H1 (cell line): ENCODE measurements around the gene SLC39A10. TPM values are rescaled to one million over a fixed set of nuclear protein-coding genes. Genes with fewer than 3 reads are reported as not detected.

Source experiments
- CTCF ChIA-PET: fragments of 300-600 bp; sonication (Branson Sonifier 250); formaldehyde crosslinking; loops from one replicate; lab custom pipeline; 2021; ENCODE audit not compliant: partially characterized antibody; lab: Charles Lee
- POLR2A ChIA-PET: fragments of 300-600 bp; sonication (Branson Sonifier 250); formaldehyde crosslinking; loops from one replicate; lab custom pipeline; 2021; ENCODE audit warnings: inconsistent platforms; ENCODE audit not compliant: partially characterized antibody; lab: Charles Lee
- DNase-seq, 2 experiments: peaks; one replicate each; pipeline versions ENCODE4 v3.0.0 to v3.0.0-alpha.2; 2010 to 2022; ENCODE audit warnings: low spot score in 2 of 2, low read depth in 1 of 2, mixed read lengths in 1 of 2
- FAIRE-seq: peaks from 2 replicates; lab custom pipeline; 2011; peaks lifted over from hg19 to GRCh38; lab: Jason Lieb, UNC
- H2AFZ ChIP-seq: 2 replicates; pipeline ENCODE4 v1.8.1; 2012; ENCODE audit warnings: low read length, inconsistent platforms
- H2AK5ac ChIP-seq: 2 replicates; pipeline ENCODE4 v1.6.1; 2013; ENCODE audit warnings: low read depth, low read length
- H2BK120ac ChIP-seq: replicated peaks from 2 replicates; pipeline ENCODE3; 2013; ENCODE audit warnings: low read depth, low read length, inconsistent platforms
- H2BK12ac ChIP-seq: 2 replicates; pipeline ENCODE4 v1.6.1; 2013; ENCODE audit warnings: low read depth, low read length
- H2BK15ac ChIP-seq: 2 replicates; pipeline ENCODE4 v1.6.1; 2013; ENCODE audit warnings: low read length
- H2BK20ac ChIP-seq: 2 replicates; pipeline ENCODE4 v1.6.1; 2013; ENCODE audit warnings: low read length
- H2BK5ac ChIP-seq: 2 replicates; pipeline ENCODE4 v1.6.1; 2013; ENCODE audit warnings: low read depth, low read length
- H3K14ac ChIP-seq: 2 replicates; pipeline ENCODE4 v1.6.1; 2013; ENCODE audit warnings: inconsistent platforms; ENCODE audit not compliant: insufficient read length
- H3K18ac ChIP-seq: 2 replicates; pipeline ENCODE4 v1.6.1; 2013; ENCODE audit warnings: low read length; ENCODE audit errors: extremely low read depth
- H3K23ac ChIP-seq: 2 replicates; pipeline ENCODE4 v1.6.1; 2013; ENCODE audit warnings: inconsistent platforms; ENCODE audit not compliant: insufficient read length
- H3K23me2 ChIP-seq: 2 replicates; pipeline ENCODE4 v1.6.1; 2013; ENCODE audit warnings: low read depth, low read length
- H3K27ac ChIP-seq: 2 replicates; pipeline ENCODE4 v1.6.1; 2011; ENCODE audit warnings: low read depth, low read length, inconsistent platforms
- H3K27me3 ChIP-seq, 4 experiments: replicated peaks in 1 of 4; 1 replicate in 1 of 4; 2 replicates in 3 of 4; pipeline versions ENCODE4 v1.6.1 to v1.8.1; 2011 to 2013; ENCODE audit warnings: low read length in 3 of 4, mild to moderate bottlenecking in 3 of 4, inconsistent platforms in 2 of 4, mixed read lengths in 2 of 4, moderate library complexity in 1 of 4; ENCODE audit not compliant: control insufficient read depth in 3 of 4, insufficient read depth in 3 of 4; ENCODE audit errors: extremely low read depth in 1 of 4
- H3K36me3 ChIP-seq, 4 experiments: 2 replicates each; pipeline versions ENCODE4 v1.6.1 to v1.8.1; 2011 to 2013; ENCODE audit warnings: mild to moderate bottlenecking in 4 of 4, low read length in 3 of 4, moderate library complexity in 2 of 4, control low read depth in 1 of 4, inconsistent platforms in 1 of 4; ENCODE audit not compliant: insufficient read depth in 4 of 4, control insufficient read depth in 2 of 4
- H3K4ac ChIP-seq: replicated peaks from 2 replicates; pipeline ENCODE3; 2013; ENCODE audit warnings: low read length, low read depth, mixed read lengths, inconsistent platforms; ENCODE audit not compliant: insufficient read length
- H3K4me1 ChIP-seq, 4 experiments: replicated peaks in 1 of 4; 1 replicate in 1 of 4; 2 replicates in 3 of 4; pipeline versions ENCODE4 v1.6.1 to v1.8.1; 2011 to 2013; ENCODE audit warnings: low read length in 3 of 4, inconsistent platforms in 2 of 4, mixed read lengths in 1 of 4; ENCODE audit not compliant: insufficient read depth in 4 of 4, control insufficient read depth in 3 of 4
- H3K4me2 ChIP-seq, 2 experiments: 2 replicates each; pipeline versions ENCODE4 v1.6.1 to v1.8.1; 2011 to 2013; ENCODE audit warnings: low read depth in 2 of 2, low read length in 2 of 2, control low read depth in 1 of 2, inconsistent platforms in 1 of 2, mild to moderate bottlenecking in 1 of 2; ENCODE audit not compliant: insufficient read depth in 1 of 2
- H3K4me3 ChIP-seq, 4 experiments: fragments of 200-600, 300-600 bp in 1 of 4; sonication (generic), shearing (Covaris generic), sonication (Bioruptor Twin) in 1 of 4; 2 replicates each; pipeline versions ENCODE4 v1.5.1 to v1.8.1; 2011 to 2016; ENCODE audit warnings: low read length in 4 of 4, low read depth in 3 of 4, control low read depth in 2 of 4, inconsistent platforms in 2 of 4, mild to moderate bottlenecking in 2 of 4, mixed read lengths in 1 of 4, moderate library complexity in 1 of 4; ENCODE audit not compliant: insufficient read depth in 2 of 4; ENCODE audit errors: extremely low read depth in 1 of 4
- H3K56ac ChIP-seq: replicated peaks from 2 replicates; pipeline ENCODE3; 2013; ENCODE audit warnings: low read depth, mild to moderate bottlenecking, mixed read lengths, low read length, inconsistent platforms; ENCODE audit not compliant: insufficient read length
- H3K79me1 ChIP-seq: 2 replicates; pipeline ENCODE4 v1.6.1; 2013; ENCODE audit warnings: low read depth, low read length, control low read depth
- H3K79me2 ChIP-seq, 2 experiments: 2 replicates each; pipeline versions ENCODE4 v1.6.1 to v1.8.1; 2012 to 2013; ENCODE audit warnings: low read length in 2 of 2, mild to moderate bottlenecking in 2 of 2, inconsistent platforms in 1 of 2; ENCODE audit not compliant: insufficient read depth in 2 of 2, control insufficient read depth in 1 of 2
- H3K9ac ChIP-seq, 4 experiments: replicated peaks in 1 of 4; 1 replicate in 1 of 4; 2 replicates in 3 of 4; pipeline versions ENCODE4 v1.6.1 to v1.8.1; 2011 to 2013; ENCODE audit warnings: low read depth in 3 of 4, low read length in 3 of 4, control low read depth in 2 of 4, mild to moderate bottlenecking in 2 of 4, moderate library complexity in 2 of 4, inconsistent platforms in 1 of 4; ENCODE audit errors: extremely low read depth in 1 of 4
- H3K9me3 ChIP-seq, 2 experiments: 2 replicates each; pipeline versions ENCODE4 v1.6.1 to v1.8.1; 2012 to 2013; ENCODE audit warnings: mild to moderate bottlenecking in 2 of 2, moderate library complexity in 2 of 2, control low read depth in 1 of 2, inconsistent platforms in 1 of 2, low read depth in 1 of 2, low read length in 1 of 2, mixed read lengths in 1 of 2; ENCODE audit not compliant: insufficient read depth in 2 of 2
- H4K20me1 ChIP-seq, 2 experiments: replicated peaks in 1 of 2; 2 replicates each; pipeline versions ENCODE3 to v1.8.1; 2011 to 2013; ENCODE audit warnings: inconsistent platforms in 2 of 2, low read length in 2 of 2, mild to moderate bottlenecking in 1 of 2; ENCODE audit not compliant: insufficient read depth in 2 of 2, control insufficient read depth in 1 of 2
- H4K5ac ChIP-seq: 2 replicates; pipeline ENCODE4 v1.6.1; 2013; ENCODE audit warnings: low read length, low read depth, mixed read lengths, inconsistent platforms; ENCODE audit not compliant: insufficient read length
- H4K8ac ChIP-seq: 2 replicates; pipeline ENCODE4 v1.8.0; 2013; ENCODE audit warnings: mild to moderate bottlenecking, moderate library complexity, low read length, inconsistent platforms; ENCODE audit not compliant: insufficient read depth; ENCODE audit errors: extremely low read depth
- H4K91ac ChIP-seq: replicated peaks from 2 replicates; pipeline ENCODE3; 2013; ENCODE audit warnings: low read length, mixed read lengths, inconsistent platforms; ENCODE audit not compliant: insufficient read length
- ASH2L ChIP-seq: fragments of 200-600, 300-600 bp; sonication (generic); IDR thresholded peaks from one replicate; pipeline ENCODE4 v1.7.1; 2017; ENCODE audit warnings: low read length
- ATF2 ChIP-seq: IDR thresholded peaks from 2 replicates; pipeline ENCODE4 v1.6.1; 2012; ENCODE audit warnings: low read length, inconsistent platforms
- BACH1 ChIP-seq: IDR thresholded peaks from 2 replicates; pipeline ENCODE4 v1.6.1; 2012; ENCODE audit warnings: low read length, improper control_type of control experiment
- BCL11A ChIP-seq, 2 experiments: IDR thresholded peaks; one replicate each; pipeline ENCODE4 v1.6.1; 2011; ENCODE audit warnings: low read depth in 2 of 2, low read length in 2 of 2, mild to moderate bottlenecking in 2 of 2
- CBX5 ChIP-seq: fragments of 300-800, 300-1000 bp; sonication (generic); IDR thresholded peaks from 2 replicates; pipeline ENCODE4 v1.7.1; 2016; ENCODE audit warnings: antibody characterized with exemption, low read length, low read depth
- EGR1 ChIP-seq: IDR thresholded peaks from 2 replicates; pipeline ENCODE4 v1.6.1; 2011; ENCODE audit warnings: low read depth, low read length, borderline replicate concordance
- SAP30 ChIP-seq: fragments of 300-600 bp; sonication (generic); IDR thresholded peaks from 2 replicates; pipeline ENCODE4 v1.7.1; 2012; ENCODE audit warnings: low read length, moderate library complexity, mild to moderate bottlenecking, inconsistent platforms; ENCODE audit not compliant: insufficient read depth, insufficient replicate concordance
- SIRT6 ChIP-seq: IDR thresholded peaks from one replicate; pipeline ENCODE4 v1.7.1; 2012; ENCODE audit warnings: low read length, inconsistent platforms
- TAF1 ChIP-seq: IDR thresholded peaks from 2 replicates; pipeline ENCODE4 v1.6.1; 2011; ENCODE audit warnings: mild to moderate bottlenecking, low read depth, low read length
- TEAD4 ChIP-seq: IDR thresholded peaks from 2 replicates; pipeline ENCODE4 v1.6.1; 2012; ENCODE audit warnings: low read depth, low read length, inconsistent platforms, mixed read lengths
- WGBS, 2 experiments: shearing (Covaris generic) in 1 of 2; methylation state at CpG; one replicate each; pipeline versions ENCODE4 v1.1.6 to v1.1.7; 2013 to 2015; ENCODE audit warnings: low lambda C conversion rate in 2 of 2, mixed read lengths in 2 of 2, inconsistent platforms in 1 of 2, low coverage in 1 of 2, missing lambda C conversion rate in 1 of 2; ENCODE audit not compliant: insufficient replicate concordance in 2 of 2, insufficient coverage in 1 of 2, insufficient read length in 1 of 2; ENCODE audit errors: extremely low coverage in 1 of 2, missing lambda C conversion rate in 1 of 2; 5-methylcytosine and 5-hydroxymethylcytosine counted together
- polyA plus RNA-seq, 7 experiments: library from polyadenylated mRNA; depleted of rRNA in 3 of 7; stranded (reverse) in 5 of 7; unstranded in 2 of 7; fragments of >200 nt in 5 of 7; fragments of 200-250 nt in 2 of 7; gene quantifications; 1 replicate in 5 of 7; 2 replicates in 1 of 7; 4 replicates in 1 of 7; pipeline versions ENCODE4 v1.2.1 to v1.2.3, GENCODE V29; 2011 to 2013; ENCODE audit warnings: missing spikeins in 2 of 7, mixed read lengths in 2 of 7
- total RNA-seq: library from RNA; stranded (reverse); fragmentation: NEBNext Ultra II Directional; extraction: Animal tissue kit (Norgen Biotek cat#: 25700); gene quantifications from 2 replicates; pipeline ENCODE4 v1.2.1, GENCODE V29; 2021
- TF ChIP-seq, protein P1 (sequence below): IDR thresholded peaks from 2 replicates; pipeline ENCODE4 v1.6.1; 2011; ENCODE audit warnings: low read depth, mild to moderate bottlenecking, low read length; ENCODE audit not compliant: insufficient read depth

SLC39A10 gene
- total and polyA plus RNA-seq, 2 of the 8 experiments (the other 6 are each of a cell fraction or from before 2014, with no cell fraction given), result 68.1 to 234 TPM

- H3K4ac ChIP-seq, result no peak overlapping the region
- no peak overlapping the region for H3K27ac ChIP-seq
- no peak overlapping the region for H3K23ac ChIP-seq
- no peak overlapping the region for H2BK120ac ChIP-seq
- no peak overlapping the region for H3K4me2 ChIP-seq
- no peak overlapping the region for H2BK12ac ChIP-seq
- peaks cover 0 to 4% of the 10 kb centered on the region in 2 experiments; a peak in 2 of 4 replicates for H3K79me2 ChIP-seq
- no peak overlapping the region for H3K9ac ChIP-seq
- no peak overlapping the region for H4K91ac ChIP-seq
- H2AFZ ChIP-seq, result no peak overlapping the region
- ChIA-PET CTCF (interaction anchor here (1.2 to 1.5 kb wide), 2 partner anchors 30 to 66 kb away, joined by 3 read pairs; no protein-coding TSS in a partner anchor), POLR2A (interaction anchor here (0.7 to 1.4 kb wide), 3 partner anchors 15 to 238 kb away, joined by 3 to 5 read pairs (median 3); partner anchors contain the start of gene SLC39A10)
- peaks cover 0 to 17% (median 11%) of the 10 kb centered on the region in 4 experiments; a peak in 4 of 7 replicates for H3K4me1 ChIP-seq
- no peak overlapping the region for H2BK15ac ChIP-seq
- FAIRE-seq (no peak), DNase-seq (no peak)
- no peaks in the 10 kb centered on the region for H3K27me3 ChIP-seq
- H4K20me1 ChIP-seq, result no peaks in the 10 kb centered on the region
- H3K18ac ChIP-seq, result no peak overlapping the region
- H3K36me3 ChIP-seq, result no peaks in the 10 kb centered on the region
- H3K4me3 ChIP-seq, result no peak overlapping the region
- H2AK5ac ChIP-seq, result no peak overlapping the region
- WGBS, 2 experiments, result 88% methylated on average over 5 of the region's 5 CpGs; no CpG with 5 or more reads in 1 of the 2 experiments
- H2BK20ac ChIP-seq, result no peak overlapping the region
- H4K5ac ChIP-seq, result no peak overlapping the region
- no peaks in the 10 kb centered on the region for H3K9me3 ChIP-seq
- H3K56ac ChIP-seq, result no peak overlapping the region
- no peaks in the 10 kb centered on the region for H3K23me2 ChIP-seq
- H3K14ac ChIP-seq, result no peak overlapping the region
- peaks cover under 1% of the 10 kb centered on the region; the same call in 1 of the 2 replicates for H3K79me1 ChIP-seq
- no peak overlapping the region for H4K8ac ChIP-seq
- no peak overlapping the region for H2BK5ac ChIP-seq
- TF ChIP-seq SAP30, result no peak
- no peak for TF ChIP-seq BCL11A (IDR thresholded peaks at IDR 0.05; ENCODE audit: low read depth in 2 of 2, low read length in 2 of 2)
- TF ChIP-seq SIRT6, result no peak
- no peak for TF ChIP-seq TEAD4
- no peak for TF ChIP-seq CBX5
- no peak for TF ChIP-seq TAF1
- no peak for TF ChIP-seq ASH2L
- TF ChIP-seq, protein P1, sequence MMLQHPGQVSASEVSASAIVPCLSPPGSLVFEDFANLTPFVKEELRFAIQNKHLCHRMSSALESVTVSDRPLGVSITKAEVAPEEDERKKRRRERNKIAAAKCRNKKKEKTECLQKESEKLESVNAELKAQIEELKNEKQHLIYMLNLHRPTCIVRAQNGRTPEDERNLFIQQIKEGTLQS, result no peak
- no peak for TF ChIP-seq BACH1
- no peak for TF ChIP-seq EGR1
- TF ChIP-seq ATF2, result no peak
These were observed 14.9 kb upstream of the SLC39A10 start for GRCh38 chr2:195642027-195642678.
